SU-DHL-6 (cell line): Measurements from ENCODE around the gene TMEM151B.

ENCODE experiments used
- H2AFZ ChIP-seq: fragments of 200-600 bp; sonication (generic); 2 replicates; pipeline ENCODE4 v1.6.1; 2014; ENCODE audit warnings: low read depth, mild to moderate bottlenecking, moderate library complexity, mixed read lengths, antibody characterized with exemption, low read length; ENCODE audit not compliant: severe bottlenecking
- H3F3A ChIP-seq: fragments of 200-600 bp; shearing (Covaris generic); 2 replicates; pipeline ENCODE4 v1.6.0; 2016; ENCODE audit warnings: antibody characterized with exemption, mild to moderate bottlenecking; ENCODE audit not compliant: insufficient read depth
- H3K27ac ChIP-seq: fragments of 200-600 bp; sonication (generic); 2 replicates; pipeline ENCODE4 v1.5.1; 2016; ENCODE audit warnings: low read depth, mild to moderate bottlenecking, low read length, moderate library complexity, mixed read lengths
- H3K27me3 ChIP-seq: fragments of 200-600 bp; sonication (generic), shearing (Covaris generic); 2 replicates; pipeline ENCODE4 v1.6.0; 2014; ENCODE audit warnings: mild to moderate bottlenecking, low read length
- H3K36me3 ChIP-seq: fragments of 200-600 bp; sonication (generic); 2 replicates; pipeline ENCODE4 v1.6.1; 2014; ENCODE audit warnings: mild to moderate bottlenecking, low read length, mixed read lengths
- H3K4me2 ChIP-seq: fragments of 300-600, 200-600 bp; shearing (Covaris generic), sonication (generic); 2 replicates; pipeline ENCODE4 v1.6.0; 2014; ENCODE audit warnings: low read length, low read depth, mild to moderate bottlenecking; ENCODE audit not compliant: poor library complexity, severe bottlenecking
- H3K4me3 ChIP-seq: fragments of 200-600 bp; sonication (generic); 2 replicates; pipeline ENCODE4 v1.5.1; 2014; ENCODE audit warnings: antibody characterized with exemption, low read length, mild to moderate bottlenecking, mixed read lengths; ENCODE audit not compliant: insufficient read depth, poor library complexity, severe bottlenecking
- H3K79me2 ChIP-seq: fragments of 200-600 bp; sonication (generic); 2 replicates; pipeline ENCODE4 v1.6.1; 2014; ENCODE audit warnings: mild to moderate bottlenecking, low read length, moderate library complexity; ENCODE audit not compliant: insufficient read depth
- H3K9ac ChIP-seq: fragments of 200-600 bp; sonication (generic); 2 replicates; pipeline ENCODE4 v1.7.0; 2014; ENCODE audit warnings: mild to moderate bottlenecking, low read length
- H3K9me2 ChIP-seq: fragments of 200-600 bp; sonication (generic); replicated peaks from 2 replicates; pipeline ENCODE4 v1.6.1; 2014; ENCODE audit warnings: low read length; ENCODE audit not compliant: insufficient read depth
- H3K9me3 ChIP-seq: fragments of 200-600 bp; sonication (generic); 2 replicates; pipeline ENCODE4 v1.6.1; 2014; ENCODE audit warnings: low read length, mixed read lengths; ENCODE audit not compliant: insufficient read depth
- H4K20me1 ChIP-seq: fragments of 200-600 bp; sonication (generic); 2 replicates; pipeline ENCODE4 v1.6.1; 2014; ENCODE audit warnings: low read depth, mild to moderate bottlenecking, antibody characterized with exemption, low read length, moderate library complexity, mixed read lengths
- CTCF ChIP-seq: fragments of 200-600 bp; sonication (generic); IDR thresholded peaks from one replicate; pipeline ENCODE4 v1.5.1; 2017; ENCODE audit warnings: antibody characterized with exemption, mild to moderate bottlenecking, low read length, moderate library complexity; ENCODE audit not compliant: insufficient read depth, poor library complexity, severe bottlenecking
- EZH2phosphoT487 ChIP-seq: fragments of 200-600 bp; sonication (generic), shearing (Covaris generic); conservative IDR thresholded peaks from 2 replicates; pipeline ENCODE4 v1.6.1; 2018; ENCODE audit warnings: mild to moderate bottlenecking, antibody characterized with exemption, low read length, moderate library complexity, mixed read lengths

Gene TMEM151B

GRCh38 chr6:44355640-44356039, 85.4 kb downstream of the TMEM151B start:
- H3K36me3 ChIP-seq, result no peaks in the 10 kb centered on the region
- H3F3A ChIP-seq, result no peaks in the 10 kb centered on the region
- H3K4me3 ChIP-seq, result no peak overlapping the region
- H3K9me2 ChIP-seq, result no peaks in the 10 kb centered on the region
- no peaks in the 10 kb centered on the region for H3K27me3 ChIP-seq
- no peak overlapping the region for H2AFZ ChIP-seq
- H3K9ac ChIP-seq, result no peak overlapping the region
- no peaks in the 10 kb centered on the region for H3K79me2 ChIP-seq
- H3K4me2 ChIP-seq, result no peak overlapping the region
- H3K27ac ChIP-seq, result no peak overlapping the region
- H3K9me3 ChIP-seq, result no peaks in the 10 kb centered on the region
- TF ChIP-seq CTCF (no peak), EZH2phosphoT487 (no peak)
- no peaks in the 10 kb centered on the region for H4K20me1 ChIP-seq

- Histone ChIP-seq H3K27me3 (no peaks in the 10 kb centered on the region), H3K9me3 (no peaks in the 10 kb centered on the region), H3F3A (no peaks in the 10 kb centered on the region), H3K36me3 (no peaks in the 10 kb centered on the region), H3K27ac (no peak overlapping the region), H3K9me2 (no peaks in the 10 kb centered on the region), H3K9ac (no peak overlapping the region), H3K79me2 (no peaks in the 10 kb centered on the region), H3K4me3 (no peak overlapping the region), H3K4me2 (no peak overlapping the region), H4K20me1 (no peaks in the 10 kb centered on the region), H2AFZ (no peak overlapping the region)
- TF ChIP-seq EZH2phosphoT487 (no peak), CTCF (no peak)
These were observed 86.2 kb downstream of the TMEM151B start for GRCh38 chr6:44356487-44356886.
